ENCODE data around the gene SMIM7. TPM values are rescaled to one million over a fixed set of nuclear protein-coding genes. Genes with fewer than 3 reads are reported as not detected.

SMIM7 gene
- total RNA-seq, 1 donor from 2014 or later = 48.0 TPM

Other genes with a start within 250 kb of the SMIM7 start
- 15.1 TPM for gene EPS15L1, start 188.2 kb downstream of the SMIM7 start, total RNA-seq
- gene CALR3, start 164.0 kb downstream of the SMIM7 start, total RNA-seq = under 0.01 TPM
- 2.6 TPM for gene C19orf44, start 163.8 kb downstream of the SMIM7 start, total RNA-seq
- 7.3 TPM for gene CHERP, start 117.7 kb downstream of the SMIM7 start, total RNA-seq
- gene SLC35E1, start 87.7 kb downstream of the SMIM7 start, total RNA-seq = 16.2 TPM
- 2.6 TPM for gene MED26, start 31.9 kb downstream of the SMIM7 start, total RNA-seq
- 129 TPM for gene TMEM38A, start 995 bp upstream of the SMIM7 start, total RNA-seq
- under 0.01 TPM for gene NWD1, start 59.7 kb upstream of the SMIM7 start, total RNA-seq
- gene SIN3B, start 169.3 kb upstream of the SMIM7 start, total RNA-seq = 17.7 TPM
- 0.52 TPM for gene F2RL3, start 228.9 kb upstream of the SMIM7 start, total RNA-seq